Measurements from ENCODE around the gene IARS2.

Gene IARS2

DNA sequence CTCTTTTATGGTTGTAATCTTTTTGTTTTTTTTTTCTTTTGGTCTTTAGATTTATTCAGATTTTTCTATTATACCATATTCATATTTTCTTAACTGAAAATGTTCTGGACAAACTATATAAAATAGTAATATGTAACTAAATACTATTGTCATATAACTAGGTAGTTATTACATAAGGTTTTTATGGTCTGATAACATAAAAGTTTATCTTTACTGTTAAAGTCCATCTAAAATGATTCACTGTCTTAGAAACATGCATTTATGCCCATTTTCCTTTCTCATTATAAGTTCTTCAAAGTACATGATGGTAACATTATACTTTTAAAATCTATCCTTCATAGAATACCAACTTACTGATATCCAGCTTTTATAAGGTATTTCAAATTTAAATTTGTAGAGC is 29.1 kb downstream of the IARS2 start:
- no peak for DNase-seq (ENCODE audit: extremely low read depth, low read depth)
- TF ChIP-seq, protein P1, sequence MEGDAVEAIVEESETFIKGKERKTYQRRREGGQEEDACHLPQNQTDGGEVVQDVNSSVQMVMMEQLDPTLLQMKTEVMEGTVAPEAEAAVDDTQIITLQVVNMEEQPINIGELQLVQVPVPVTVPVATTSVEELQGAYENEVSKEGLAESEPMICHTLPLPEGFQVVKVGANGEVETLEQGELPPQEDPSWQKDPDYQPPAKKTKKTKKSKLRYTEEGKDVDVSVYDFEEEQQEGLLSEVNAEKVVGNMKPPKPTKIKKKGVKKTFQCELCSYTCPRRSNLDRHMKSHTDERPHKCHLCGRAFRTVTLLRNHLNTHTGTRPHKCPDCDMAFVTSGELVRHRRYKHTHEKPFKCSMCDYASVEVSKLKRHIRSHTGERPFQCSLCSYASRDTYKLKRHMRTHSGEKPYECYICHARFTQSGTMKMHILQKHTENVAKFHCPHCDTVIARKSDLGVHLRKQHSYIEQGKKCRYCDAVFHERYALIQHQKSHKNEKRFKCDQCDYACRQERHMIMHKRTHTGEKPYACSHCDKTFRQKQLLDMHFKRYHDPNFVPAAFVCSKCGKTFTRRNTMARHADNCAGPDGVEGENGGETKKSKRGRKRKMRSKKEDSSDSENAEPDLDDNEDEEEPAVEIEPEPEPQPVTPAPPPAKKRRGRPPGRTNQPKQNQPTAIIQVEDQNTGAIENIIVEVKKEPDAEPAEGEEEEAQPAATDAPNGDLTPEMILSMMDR (IDR thresholded peaks at IDR 0.05; ENCODE audit: low read depth, low read length), result no peak

DNA sequence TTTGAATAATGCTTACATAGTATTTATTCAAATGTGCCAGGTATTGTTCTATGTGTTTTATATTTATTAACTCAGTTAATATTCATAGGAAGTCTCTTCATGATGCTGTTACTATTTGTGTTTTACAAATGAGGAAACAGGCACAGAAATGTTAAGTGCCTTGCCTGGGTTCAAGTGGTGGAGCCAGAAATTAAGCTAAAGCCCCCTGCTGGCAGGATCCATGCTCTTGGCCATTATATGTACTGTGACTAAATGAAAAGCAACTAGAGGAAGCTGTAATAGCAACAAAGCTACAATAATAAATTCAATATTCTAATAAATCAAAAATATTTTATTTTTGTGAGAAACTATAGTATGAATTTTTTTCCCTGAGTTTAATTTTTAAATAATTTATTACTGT is 30.0 kb downstream of the IARS2 start:
- DNase-seq (ENCODE audit: extremely low read depth, low read depth), result no peak

DNA sequence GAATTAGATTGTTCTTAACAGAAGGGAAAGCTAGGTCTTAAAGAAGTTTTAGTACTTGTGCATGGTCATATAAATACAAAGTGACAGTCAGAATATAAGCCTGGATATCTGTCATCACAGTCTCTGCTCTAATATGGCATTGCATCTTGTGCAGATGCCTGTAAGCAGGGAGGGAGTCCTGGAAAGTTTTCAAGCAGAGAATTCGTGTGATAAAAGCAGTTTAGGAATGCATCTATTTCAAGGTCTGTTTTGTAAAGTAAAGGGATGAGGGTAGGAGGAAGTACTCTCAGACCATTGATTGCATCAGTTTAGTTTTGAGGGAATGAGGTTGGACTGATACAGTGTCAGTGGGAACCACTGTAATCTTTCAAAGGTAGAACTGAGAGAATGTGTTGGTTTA is 30.6 kb downstream of the IARS2 start:
- DNase-seq (ENCODE audit: extremely low read depth, low read depth), result peak; percentile 15
- TF ChIP-seq, protein P1 (IDR thresholded peaks at IDR 0.05; ENCODE audit: low read depth, low read length), result no peak

More for the DNA sequence above, 30.0 kb downstream of the IARS2 start:
- TF ChIP-seq, protein P1 (IDR thresholded peaks at IDR 0.05; ENCODE audit: low read depth, low read length), result peak; percentile 20

DNA sequence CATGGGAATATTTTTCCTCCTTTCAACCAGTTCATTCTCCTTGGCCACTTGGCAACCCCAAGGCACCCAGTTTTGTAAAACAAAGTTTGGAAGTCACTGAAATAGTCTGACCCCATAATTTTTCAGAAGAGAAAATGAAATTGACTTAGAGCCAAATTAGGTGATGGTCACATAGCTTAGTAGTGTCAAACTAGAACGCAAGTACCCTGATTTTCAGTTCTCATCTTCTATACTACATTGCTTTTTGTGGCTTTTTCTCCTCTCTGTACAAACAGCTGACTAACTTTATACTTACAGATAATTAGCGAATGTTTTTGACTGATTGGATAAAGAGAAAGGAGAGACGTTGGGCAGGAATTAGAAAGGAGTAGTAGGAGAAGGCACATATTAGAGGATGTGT is 33.1 kb downstream of the IARS2 start:
- DNase-seq (ENCODE audit: extremely low read depth, low read depth), result no peak
- TF ChIP-seq, protein P1 (IDR thresholded peaks at IDR 0.05; ENCODE audit: low read depth, low read length), result no peak

DNA sequence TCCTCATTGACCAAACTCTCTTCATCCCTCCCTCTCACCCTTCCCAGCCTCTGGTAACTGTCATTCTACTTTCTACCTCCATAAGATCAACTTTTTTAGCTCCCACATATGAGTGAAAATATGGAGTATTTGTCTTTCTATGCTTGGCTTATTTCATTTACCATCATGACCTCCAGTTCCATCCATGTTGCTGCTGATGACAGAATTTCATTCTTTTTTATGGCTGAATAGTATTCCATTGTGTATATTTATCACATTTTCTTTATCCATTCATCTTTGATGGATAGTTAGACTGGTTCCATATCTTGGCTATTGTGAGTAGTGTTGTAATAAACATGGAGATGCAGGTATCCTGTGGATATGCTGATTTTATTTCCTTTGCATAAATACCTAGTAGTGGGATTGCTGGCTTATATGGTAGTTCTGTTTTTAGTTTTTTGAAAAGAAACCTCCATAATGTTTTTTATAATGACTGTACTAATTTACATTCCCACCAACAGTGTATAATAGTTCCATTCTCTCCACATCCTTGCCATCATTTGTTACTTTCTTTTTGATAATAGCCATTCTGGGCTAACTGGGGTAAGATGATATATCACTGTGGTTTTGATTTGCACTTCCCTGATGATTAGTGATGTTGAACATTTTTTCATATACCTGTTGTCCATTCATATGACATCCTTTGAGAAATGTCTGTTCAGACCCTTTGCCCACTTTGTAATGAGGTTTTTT is 35.7 kb downstream of the IARS2 start:
- DNase-seq (ENCODE audit: extremely low read depth, low read depth), result no peak

DNA sequence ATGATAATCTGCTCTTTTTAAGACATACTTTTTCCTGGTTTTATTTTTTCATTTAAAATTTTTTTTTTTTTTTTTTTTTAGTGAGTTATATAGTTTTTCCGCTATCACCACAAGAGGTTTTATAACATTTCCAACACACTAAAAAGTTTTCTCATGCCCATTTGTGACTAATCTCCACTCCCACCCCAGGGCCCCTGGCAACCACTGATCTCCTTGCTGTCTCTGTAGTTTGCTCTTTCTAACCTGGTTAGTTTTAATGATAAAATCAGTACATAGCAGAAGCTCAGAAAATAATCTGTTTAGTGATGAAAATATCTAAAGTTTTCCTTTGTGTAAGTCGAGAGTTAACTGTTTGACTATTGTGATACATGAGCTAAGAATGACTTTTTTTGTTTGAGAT is 41.8 kb downstream of the IARS2 start:
- TF ChIP-seq, protein P1 (IDR thresholded peaks at IDR 0.05; ENCODE audit: low read depth, low read length), result no peak
- no peak for DNase-seq (ENCODE audit: extremely low read depth, low read depth)

More for the DNA sequence above, 35.7 kb downstream of the IARS2 start:
- TF ChIP-seq, protein P1 (IDR thresholded peaks at IDR 0.05; ENCODE audit: low read depth, low read length), result no peak

DNA sequence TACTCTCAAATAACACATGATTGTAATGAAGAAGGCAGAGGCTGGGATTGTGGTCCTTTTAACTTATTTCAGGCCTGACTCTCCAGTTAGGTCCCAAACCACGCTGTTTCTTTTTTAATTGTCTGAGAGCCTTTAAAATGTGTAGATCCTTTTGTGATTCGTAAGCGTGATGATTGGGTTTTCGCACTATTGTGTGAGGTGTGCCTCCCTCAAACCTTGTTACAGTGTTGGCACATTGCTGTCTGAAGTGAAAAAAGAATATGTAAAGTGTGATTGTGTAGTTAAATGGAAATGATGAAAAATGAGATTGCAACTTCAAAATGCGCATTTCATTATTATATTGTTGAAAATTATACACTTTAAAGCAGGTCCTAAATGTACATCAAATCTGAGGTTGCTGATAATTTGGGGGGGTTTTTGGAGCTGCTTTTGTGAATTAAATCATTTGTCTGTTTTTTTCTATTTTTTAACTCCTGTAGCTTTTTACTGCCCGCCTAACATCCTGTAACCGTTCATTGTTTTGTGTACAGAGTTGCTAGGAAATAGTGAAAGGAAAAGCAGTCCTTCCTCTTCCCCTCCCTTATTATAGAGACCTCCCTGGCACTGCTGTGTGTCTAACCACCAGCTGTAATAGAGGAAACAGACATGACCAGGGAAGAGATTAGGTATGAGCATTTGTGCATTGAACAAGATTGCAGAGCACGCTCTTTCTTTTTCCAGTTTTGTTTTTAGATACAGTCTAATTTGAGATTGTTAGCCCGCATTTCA is 43.3 kb downstream of the IARS2 start:
- DNase-seq (ENCODE audit: extremely low read depth, low read depth), result no peak
- TF ChIP-seq, protein P1 (IDR thresholded peaks at IDR 0.05; ENCODE audit: low read depth, low read length), result no peak

All from AG09319 (cell line).